Measurements from ENCODE around the gene NMB. TPM values are rescaled to one million over a fixed set of nuclear protein-coding genes. Genes with fewer than 3 reads are reported as not detected.
"Not testable (repeated sequence)": the region's sequence is repeated elsewhere in the genome, so short reads cannot be mapped to it uniquely, and the experiment has no call there.

NMB gene, protein sequence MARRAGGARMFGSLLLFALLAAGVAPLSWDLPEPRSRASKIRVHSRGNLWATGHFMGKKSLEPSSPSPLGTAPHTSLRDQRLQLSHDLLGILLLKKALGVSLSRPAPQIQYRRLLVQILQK
- total RNA-seq = 1 to 10 TPM; 4.0 to 4.1 TPM

DNA sequence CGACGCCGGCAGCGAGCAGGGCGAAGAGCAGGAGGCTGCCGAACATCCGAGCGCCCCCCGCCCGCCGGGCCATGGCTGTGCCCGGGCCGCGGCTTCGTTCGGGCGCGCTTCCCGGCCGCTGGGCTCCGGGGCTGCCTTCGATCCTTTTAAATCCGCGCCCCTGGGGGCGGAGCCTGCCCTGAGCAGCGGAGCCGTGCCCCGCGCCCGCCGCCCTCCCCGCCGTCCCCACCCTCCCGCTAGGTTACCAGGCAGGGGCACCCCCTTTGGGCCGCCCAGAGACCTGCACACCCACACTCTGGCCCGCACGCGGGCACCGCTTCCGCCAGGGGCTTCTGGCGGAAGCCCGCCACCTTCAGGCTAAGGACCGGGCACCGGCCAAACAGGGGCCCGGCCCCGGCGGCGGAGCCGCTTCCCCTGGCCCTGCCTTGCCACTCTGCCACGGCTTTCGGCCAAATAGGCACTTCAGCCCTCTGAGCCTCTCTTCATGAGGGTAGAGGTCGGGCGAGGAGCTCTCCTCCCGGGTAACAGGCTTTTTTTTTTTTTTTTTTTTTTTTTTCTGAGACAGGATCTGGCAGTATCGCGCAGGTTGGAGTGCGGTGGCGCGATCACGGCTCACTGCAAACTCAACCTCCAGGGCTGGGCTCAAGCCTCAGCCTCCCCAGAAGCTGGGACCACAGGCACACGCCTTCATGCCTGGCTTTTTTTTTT is at the start of gene NMB:
TSS of gene NMB (minus strand) at position 120 of the 708 bp plus-strand sequence. CDS start at position 73, 47 bp downstream.
- Mint-ChIP-seq H3K9me3 (no peaks in the 10 kb centered on the region), H3K36me3 (ENCODE audit: low read depth) (peaks cover 11% of the 10 kb centered on the region), H3K27me3 (no peaks in the 10 kb centered on the region), H3K4me1 (peaks cover 35% of the 10 kb centered on the region), H3K27ac (peak within 1 kb of the TSS; percentile 76), H3K4me3 (peak within 1 kb of the TSS; percentile 73)
- ChIA-PET POLR2A (interaction anchor here (0.8 to 5.3 kb wide), 12 partner anchors 10 to 91 kb away, joined by 3 to 24 read pairs (median 6); partner anchors contain the start of gene SEC11A), CTCF (interaction anchor here (0.6 to 6.1 kb wide), 22 partner anchors 9 to 406 kb away, joined by 3 to 36 read pairs (median 4); partner anchors contain the start of gene SEC11A)
- peak; percentile 83 for DNase-seq

DNA sequence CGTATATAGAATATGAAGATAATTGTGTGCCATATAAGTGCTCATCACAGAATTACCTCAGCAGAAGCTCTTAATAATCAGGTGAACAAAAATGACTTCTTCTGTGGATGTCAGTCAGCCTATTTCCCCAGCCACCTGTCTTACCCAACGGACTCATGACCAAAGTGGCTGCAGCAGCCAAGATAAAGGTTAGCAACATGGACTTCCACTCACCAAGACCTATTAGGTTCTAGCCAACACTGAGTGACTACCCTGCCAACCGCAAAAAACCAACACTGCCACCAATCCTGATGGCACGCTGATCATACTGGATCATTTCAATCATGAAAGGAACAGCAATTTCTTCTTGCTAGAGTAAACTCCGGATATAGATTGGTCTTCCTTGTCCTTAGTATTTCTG is 45.8 kb upstream of the NMB start:
- Mint-ChIP-seq H3K4me3 (no peak overlapping the region), H3K27ac (no peak overlapping the region), H3K27me3 (no peaks in the 10 kb centered on the region), H3K4me1 (peaks cover 40% of the 10 kb centered on the region), H3K9me3 (no peaks in the 10 kb centered on the region), H3K36me3 (ENCODE audit: low read depth) (peaks cover 56% of the 10 kb centered on the region)
- CTCF ChIA-PET = interaction anchor here (1.1 to 1.3 kb wide), 2 partner anchors 32 to 46 kb away, joined by 3 to 5 read pairs; no protein-coding TSS in a partner anchor
- no peak for DNase-seq
- POLR2A ChIA-PET = interaction anchor here (0.9 to 1.4 kb wide), 3 partner anchors 12 to 45 kb away, joined by 3 to 4 read pairs (median 3); partner anchors contain the start of gene SEC11A

DNA sequence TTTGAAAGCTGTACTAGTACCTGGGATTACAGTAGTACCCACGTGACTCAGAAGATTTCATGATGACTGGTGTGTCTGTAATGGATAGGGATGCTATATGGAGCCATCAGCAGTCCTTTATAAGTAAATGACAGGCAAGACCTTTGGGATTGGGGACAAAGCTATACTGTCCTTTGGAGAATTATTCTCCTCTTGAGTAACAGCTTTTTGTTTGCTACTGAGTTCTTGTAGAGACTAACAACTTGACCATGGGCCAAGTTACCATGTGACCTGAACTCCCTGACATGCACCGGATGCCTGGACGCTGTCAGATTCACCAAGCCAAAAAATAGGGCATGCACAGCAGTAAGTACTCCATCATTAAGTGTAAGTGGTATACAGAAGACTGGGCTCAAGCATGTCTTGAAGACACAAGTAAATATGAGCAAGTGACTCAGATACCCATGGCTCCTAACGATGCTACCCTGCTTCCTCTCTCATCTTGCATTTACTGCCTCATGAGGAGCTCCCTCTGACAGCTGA is 45.0 kb upstream of the NMB start:
- CTCF ChIA-PET = interaction anchor here (0.8 to 1.3 kb wide), 3 partner anchors 9 to 46 kb away, joined by 3 to 5 read pairs (median 3); no protein-coding TSS in a partner anchor
- Mint-ChIP-seq H3K4me1 (peaks cover 43% of the 10 kb centered on the region), H3K9me3 (no peaks in the 10 kb centered on the region), H3K4me3 (no peak overlapping the region), H3K27me3 (no peaks in the 10 kb centered on the region), H3K27ac (peak overlapping the region; percentile 3), H3K36me3 (ENCODE audit: low read depth) (peaks cover 51% of the 10 kb centered on the region)
- no peak for DNase-seq
- POLR2A ChIA-PET = interaction anchor here (0.9 to 1.4 kb wide), 2 partner anchors 44 to 46 kb away, joined by 3 to 4 read pairs; no protein-coding TSS in a partner anchor

DNA sequence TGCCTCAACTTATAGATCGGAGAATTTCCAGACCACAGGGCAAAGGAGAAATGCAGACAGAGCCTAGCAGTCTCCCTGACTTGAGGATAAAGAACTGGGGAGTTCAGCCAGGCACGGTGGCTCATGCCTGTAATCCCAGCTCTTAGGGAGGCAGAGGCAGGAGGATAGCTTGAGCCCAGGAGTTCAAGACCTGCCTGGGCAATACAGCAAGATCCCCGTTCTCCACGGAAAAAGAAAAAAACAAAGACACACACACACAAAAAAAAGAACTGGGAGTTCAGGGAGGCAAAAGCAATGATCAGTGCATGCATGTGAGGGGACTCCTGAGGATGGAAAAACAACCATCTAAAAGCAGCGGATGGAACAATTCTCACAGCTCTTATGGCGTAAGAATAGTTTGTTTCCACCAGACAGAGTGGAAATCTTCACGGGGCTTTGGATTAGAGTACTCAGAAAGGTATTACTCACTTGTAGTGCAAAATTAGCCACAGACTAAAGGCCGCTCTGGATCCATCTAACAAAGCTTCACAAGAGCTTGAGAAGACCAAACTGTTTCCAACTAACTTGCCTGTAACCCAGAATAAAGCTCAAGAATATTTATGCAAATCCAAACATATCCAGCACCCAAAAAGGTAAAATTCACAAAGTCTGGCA is 41.7 kb upstream of the NMB start:
- H3K27me3 Mint-ChIP-seq = no peaks in the 10 kb centered on the region
- peaks cover 39% of the 10 kb centered on the region for H3K36me3 Mint-ChIP-seq (ENCODE audit: low read depth)
- H3K27ac Mint-ChIP-seq = peak overlapping the region; percentile 49
- H3K4me3 Mint-ChIP-seq = no peak overlapping the region
- POLR2A ChIA-PET = interaction anchor here (0.8 to 1.4 kb wide), 3 partner anchors 14 to 35 kb away, joined by 3 to 4 read pairs (median 4); partner anchors contain the start of gene SEC11A
- no peaks in the 10 kb centered on the region for H3K9me3 Mint-ChIP-seq
- peaks cover 52% of the 10 kb centered on the region for H3K4me1 Mint-ChIP-seq
- CTCF ChIA-PET = interaction anchor here (0.6 to 1.0 kb wide), 3 partner anchors 13 to 14 kb away, joined by 3 to 5 read pairs (median 4); no protein-coding TSS in a partner anchor
- DNase-seq = no peak

DNA sequence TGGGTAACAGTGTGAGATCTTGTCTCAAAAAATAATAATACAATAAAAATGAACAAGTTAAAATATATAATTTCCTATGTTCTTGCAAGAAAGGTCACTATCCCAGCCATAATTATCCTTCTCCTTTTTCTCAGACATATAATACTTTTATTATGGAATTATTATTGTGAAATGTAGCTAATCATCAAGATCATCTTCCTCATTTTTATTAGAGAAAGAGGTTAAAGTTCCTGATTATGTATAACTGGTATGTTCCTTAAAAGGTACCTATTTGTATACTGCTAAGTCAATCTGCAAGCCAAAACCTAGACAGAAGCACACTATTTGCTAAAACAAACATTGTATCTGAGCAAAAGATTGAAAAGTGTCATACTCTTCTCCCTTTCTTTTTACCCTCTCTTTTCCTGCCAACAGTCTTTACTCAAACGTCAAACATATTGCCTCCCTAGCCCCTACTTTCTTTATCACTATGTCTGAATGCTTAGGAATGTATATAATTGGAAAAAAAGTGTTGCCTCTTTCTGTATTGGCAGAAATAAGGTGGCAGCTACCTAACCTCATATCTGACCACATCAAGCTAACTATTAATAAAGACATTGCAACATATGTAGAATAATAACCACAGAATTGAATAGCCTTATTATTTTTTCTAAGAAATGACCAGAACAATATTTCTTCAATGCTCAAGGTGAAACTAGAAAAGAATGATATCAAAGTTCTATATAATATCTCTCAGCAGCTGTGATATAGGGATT is 39.4 kb upstream of the NMB start:
- Mint-ChIP-seq H3K27ac (no peak overlapping the region), H3K27me3 (no peaks in the 10 kb centered on the region), H3K9me3 (no peaks in the 10 kb centered on the region), H3K4me1 (peaks cover 36% of the 10 kb centered on the region), H3K36me3 (ENCODE audit: low read depth) (peaks cover 23% of the 10 kb centered on the region), H3K4me3 (no peak overlapping the region)
- ChIA-PET POLR2A (interaction anchor here (1.3 to 1.7 kb wide), 2 partner anchors 18 to 42 kb away, joined by 3 to 9 read pairs; partner anchors contain the start of gene SEC11A), CTCF (interaction anchor here (0.8 to 1.6 kb wide), 2 partner anchors 39 to 231 kb away, joined by 3 to 4 read pairs; no protein-coding TSS in a partner anchor)
- DNase-seq = no peak

DNA sequence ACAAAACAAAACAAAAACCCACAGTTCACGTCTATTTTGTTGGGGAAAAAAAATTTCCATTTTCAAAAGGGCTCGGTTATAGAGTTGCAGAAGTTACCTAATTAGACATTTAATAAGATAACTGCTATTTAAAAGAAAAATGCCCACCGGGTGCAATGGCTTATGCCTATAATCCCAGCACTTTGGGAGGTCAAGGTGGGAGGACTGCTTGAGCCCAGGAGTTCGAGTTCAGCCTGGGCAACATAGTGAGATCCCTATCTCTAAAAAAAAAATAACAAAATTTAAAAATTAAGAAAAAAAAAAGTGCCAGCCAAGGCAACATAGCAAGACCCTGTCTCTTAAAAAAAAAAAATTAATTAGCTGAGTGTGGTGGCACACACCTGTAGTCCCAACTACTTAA is 38.8 kb upstream of the NMB start:
- Mint-ChIP-seq H3K4me1 (peaks cover 36% of the 10 kb centered on the region), H3K27me3 (no peaks in the 10 kb centered on the region), H3K4me3 (no peak overlapping the region), H3K27ac (no peak overlapping the region), H3K9me3 (no peaks in the 10 kb centered on the region), H3K36me3 (ENCODE audit: low read depth) (peaks cover 27% of the 10 kb centered on the region)
- no peak for DNase-seq
- POLR2A ChIA-PET = interaction anchor here (1.7 kb wide), 1 partner anchor 19 kb away, joined by 9 read pairs; the partner anchor contains the start of gene SEC11A
- CTCF ChIA-PET = no interaction called here

DNA sequence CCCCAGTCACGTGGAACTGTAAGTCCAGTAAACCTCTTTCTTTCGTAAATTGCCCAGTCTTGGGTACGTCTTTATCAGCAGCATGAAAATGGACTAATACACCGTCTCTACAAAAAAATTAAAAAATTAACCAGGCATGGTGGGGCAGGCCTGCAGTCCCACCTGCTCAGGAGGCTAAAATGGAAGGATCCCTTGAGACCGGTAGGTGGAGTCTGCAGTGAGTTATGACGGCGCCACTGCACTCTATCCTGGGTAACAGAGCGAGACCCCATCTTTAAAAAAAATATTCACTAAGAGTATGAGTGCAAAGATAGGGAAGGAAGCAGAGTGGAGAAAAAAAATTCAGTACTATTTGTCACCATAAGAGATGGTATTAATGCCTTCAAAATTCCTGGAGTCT is 32.3 kb upstream of the NMB start:
- ChIA-PET POLR2A (no interaction called here), CTCF (no interaction called here)
- H3K27ac Mint-ChIP-seq = no peak overlapping the region
- H3K9me3 Mint-ChIP-seq = no peaks in the 10 kb centered on the region
- H3K27me3 Mint-ChIP-seq = no peaks in the 10 kb centered on the region
- no peak for DNase-seq
- peaks cover 47% of the 10 kb centered on the region for H3K36me3 Mint-ChIP-seq (ENCODE audit: low read depth)
- H3K4me1 Mint-ChIP-seq = peaks cover 2% of the 10 kb centered on the region
- no peak overlapping the region for H3K4me3 Mint-ChIP-seq

DNA sequence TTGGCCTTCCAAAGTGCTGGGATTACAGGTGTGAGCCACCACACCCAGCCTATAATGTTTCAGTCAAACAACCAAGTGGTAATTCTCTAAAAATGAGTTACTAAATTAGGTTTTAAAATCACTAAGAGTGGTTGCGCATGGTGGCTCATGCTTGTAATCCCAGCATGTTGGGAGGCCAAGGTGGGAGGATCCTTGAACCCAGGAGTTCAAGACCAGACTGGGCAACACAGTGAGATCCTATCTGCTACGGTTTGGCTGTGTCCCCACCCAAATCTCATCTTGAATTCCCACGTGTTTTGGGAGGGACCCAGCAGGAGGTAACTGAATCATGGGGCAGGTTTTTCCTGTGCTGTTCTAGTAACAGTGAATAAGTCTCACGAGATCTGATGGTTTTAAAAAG is 31.9 kb upstream of the NMB start:
- no peaks in the 10 kb centered on the region for H3K9me3 Mint-ChIP-seq
- CTCF ChIA-PET = no interaction called here
- H3K27ac Mint-ChIP-seq = no peak overlapping the region
- H3K36me3 Mint-ChIP-seq (ENCODE audit: low read depth) = peaks cover 51% of the 10 kb centered on the region
- H3K27me3 Mint-ChIP-seq = no peaks in the 10 kb centered on the region
- no peak for DNase-seq
- H3K4me1 Mint-ChIP-seq = peaks cover 2% of the 10 kb centered on the region
- no peak overlapping the region for H3K4me3 Mint-ChIP-seq
- POLR2A ChIA-PET = no interaction called here

DNA sequence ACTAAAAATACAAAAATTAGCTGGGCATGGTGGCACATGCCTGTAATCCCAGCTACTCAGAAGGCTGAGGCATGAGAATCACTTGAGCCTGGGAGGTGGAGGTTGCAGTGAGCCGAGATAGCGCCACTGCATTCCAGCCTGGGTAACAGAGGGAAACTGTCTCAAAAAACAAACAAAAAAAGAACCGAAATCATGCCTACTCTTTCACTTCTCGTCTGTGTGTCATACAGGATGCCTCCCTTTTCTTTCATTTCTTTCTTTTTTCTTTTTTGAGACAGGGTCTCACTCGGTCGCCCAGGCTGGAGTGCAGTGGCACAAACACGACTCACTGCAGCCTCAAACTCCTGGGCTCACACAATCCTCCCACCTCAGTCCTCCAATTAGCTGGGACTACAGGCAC is 28.4 kb upstream of the NMB start:
- Mint-ChIP-seq H3K4me1 (peaks cover 20% of the 10 kb centered on the region), H3K36me3 (ENCODE audit: low read depth) (peaks cover 61% of the 10 kb centered on the region)
- H3K4me3 Mint-ChIP-seq, H3K27me3 Mint-ChIP-seq, H3K9me3 Mint-ChIP-seq, CTCF ChIA-PET, DNase-seq, H3K27ac Mint-ChIP-seq, POLR2A ChIA-PET: not testable (repeated sequence)

DNA sequence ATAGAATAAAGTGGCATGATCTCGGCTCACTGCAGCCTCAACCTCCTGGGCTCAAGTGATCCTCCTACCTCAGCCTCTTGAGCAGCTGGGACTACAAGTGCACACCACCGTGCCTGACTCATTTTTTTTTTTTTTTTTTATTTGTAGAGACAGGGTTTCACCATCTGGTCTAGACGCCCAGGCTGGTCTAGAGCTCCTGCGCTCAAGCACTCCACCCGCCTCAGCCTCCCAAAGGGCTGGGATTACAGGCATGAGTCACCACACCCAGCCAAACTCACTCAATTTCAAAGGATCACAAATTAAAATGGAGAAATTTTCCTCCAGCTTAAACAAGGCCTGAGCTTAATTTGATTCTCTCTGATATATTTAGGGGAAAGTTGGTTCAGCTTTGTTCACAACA is 27.3 kb upstream of the NMB start:
- no peaks in the 10 kb centered on the region for H3K27me3 Mint-ChIP-seq
- peaks cover 22% of the 10 kb centered on the region for H3K4me1 Mint-ChIP-seq
- no peaks in the 10 kb centered on the region for H3K9me3 Mint-ChIP-seq
- ChIA-PET POLR2A (no interaction called here), CTCF (interaction anchor here (0.6 to 0.9 kb wide), 3 partner anchors 10 to 40 kb away, joined by 3 to 6 read pairs (median 3); no protein-coding TSS in a partner anchor)
- H3K4me3 Mint-ChIP-seq = no peak overlapping the region
- peaks cover 56% of the 10 kb centered on the region for H3K36me3 Mint-ChIP-seq (ENCODE audit: low read depth)
- H3K27ac Mint-ChIP-seq = no peak overlapping the region
- no peak for DNase-seq

DNA sequence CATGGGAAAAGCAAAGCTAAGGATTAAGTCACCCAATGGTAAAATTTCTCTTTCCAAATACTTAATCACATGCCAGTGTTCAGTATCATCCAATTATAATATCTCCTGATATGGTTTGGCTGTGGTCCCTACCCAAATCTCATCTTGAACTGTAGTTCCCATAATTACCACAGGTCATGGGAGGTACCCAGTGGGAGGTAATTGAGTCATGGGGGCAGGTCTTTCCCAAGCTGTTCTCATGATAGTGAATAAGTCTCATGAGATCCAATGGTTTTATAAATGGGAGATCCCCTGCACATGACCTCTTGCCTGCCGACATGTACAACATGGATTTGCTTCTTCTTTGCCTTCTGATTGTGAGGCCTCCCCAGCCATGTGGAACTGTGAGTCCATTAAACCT is 26.1 kb upstream of the NMB start:
- CTCF ChIA-PET = no interaction called here
- peaks cover 22% of the 10 kb centered on the region for H3K4me1 Mint-ChIP-seq

DNA sequence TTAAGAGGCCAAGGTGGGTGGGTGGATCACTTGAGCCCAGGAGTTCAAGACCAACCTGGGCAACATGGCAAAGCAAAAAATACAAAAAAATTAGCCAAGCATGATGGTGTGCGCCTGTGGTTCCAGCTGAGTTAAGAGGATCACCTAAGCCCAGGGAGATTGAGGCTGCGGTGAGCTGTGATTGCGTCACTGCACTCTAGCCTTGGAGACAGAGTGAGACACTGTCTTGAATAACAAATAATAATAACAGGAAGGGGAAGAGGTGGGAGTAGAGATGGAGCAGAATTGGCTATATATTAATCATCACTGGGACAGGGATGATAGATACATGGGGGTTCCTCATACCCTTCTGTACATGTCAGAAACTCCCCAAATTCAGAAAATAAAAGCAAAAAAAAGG is 23.8 kb upstream of the NMB start:
- Mint-ChIP-seq H3K9me3 (no peaks in the 10 kb centered on the region), H3K27ac (peak overlapping the region; percentile 0), H3K4me3 (no peak overlapping the region), H3K27me3 (no peaks in the 10 kb centered on the region), H3K36me3 (ENCODE audit: low read depth) (peaks cover 53% of the 10 kb centered on the region), H3K4me1 (peaks cover 25% of the 10 kb centered on the region)
- peak; percentile 71 for DNase-seq
- POLR2A ChIA-PET = interaction anchor here (1.0 to 1.4 kb wide), 4 partner anchors 13 to 53 kb away, joined by 3 to 4 read pairs (median 3); partner anchors contain the start of gene SEC11A
- CTCF ChIA-PET = interaction anchor here (1.4 kb wide), 1 partner anchor 196 kb away, joined by 3 read pairs; no protein-coding TSS in a partner anchor

More for the DNA sequence above, 26.1 kb upstream of the NMB start:
- POLR2A ChIA-PET = no interaction called here
- Mint-ChIP-seq H3K4me3 (no peak overlapping the region), H3K9me3 (no peaks in the 10 kb centered on the region), H3K27ac (no peak overlapping the region), H3K27me3 (no peaks in the 10 kb centered on the region), H3K36me3 (ENCODE audit: low read depth) (peaks cover 56% of the 10 kb centered on the region)
- no peak for DNase-seq
